ENCODE results near the gene ETF1.

DNA sequence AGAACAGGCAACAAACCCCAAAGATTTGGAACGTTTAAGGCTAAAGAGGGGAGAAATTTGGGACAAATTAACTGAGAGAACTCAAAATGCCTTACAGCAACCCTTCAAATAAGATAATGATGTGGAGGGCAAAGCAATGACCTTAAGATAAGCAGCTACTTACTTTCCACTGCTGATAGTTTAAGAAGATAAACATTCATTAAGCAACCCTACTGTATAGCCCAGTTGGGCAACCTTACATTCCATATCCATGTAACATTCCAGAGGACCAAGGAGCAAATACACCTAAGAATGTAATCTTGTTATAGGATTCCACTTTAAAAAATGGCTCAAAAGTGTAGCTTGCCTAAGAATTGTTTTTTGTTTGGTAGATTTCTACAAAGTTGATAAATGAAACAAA, 14.8 kb downstream of the ETF1 start:
- TF ChIP-seq CTCF (IDR thresholded peaks at IDR 0.05): no peak
- TF ChIP-seq POLR2A (IDR thresholded peaks at IDR 0.05): no peak

All from breast epithelium (tissue), 3 donors.